ENCODE measurements around the gene KCNT2.

Gene KCNT2

DNA sequence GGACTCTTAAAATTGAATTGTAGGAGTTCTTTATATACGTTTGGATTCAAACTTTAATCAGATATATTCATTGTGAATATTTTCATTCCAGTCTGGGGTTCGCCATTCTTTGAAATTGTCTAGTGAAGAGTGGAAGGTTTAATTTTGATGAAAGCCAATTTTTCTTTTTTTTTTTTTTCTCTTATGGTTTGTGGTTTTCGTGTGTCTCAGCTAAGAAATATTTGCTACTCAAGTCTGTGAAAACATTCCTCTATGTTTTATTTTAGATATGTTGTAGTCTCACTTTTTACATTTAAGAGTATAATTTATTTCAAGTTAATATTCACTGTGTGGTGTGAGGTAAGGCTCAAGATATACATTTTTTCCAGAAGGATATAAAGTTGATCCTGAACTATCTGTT lies 220.5 kb downstream of the KCNT2 start:
- no peak for DNase-seq

DNA sequence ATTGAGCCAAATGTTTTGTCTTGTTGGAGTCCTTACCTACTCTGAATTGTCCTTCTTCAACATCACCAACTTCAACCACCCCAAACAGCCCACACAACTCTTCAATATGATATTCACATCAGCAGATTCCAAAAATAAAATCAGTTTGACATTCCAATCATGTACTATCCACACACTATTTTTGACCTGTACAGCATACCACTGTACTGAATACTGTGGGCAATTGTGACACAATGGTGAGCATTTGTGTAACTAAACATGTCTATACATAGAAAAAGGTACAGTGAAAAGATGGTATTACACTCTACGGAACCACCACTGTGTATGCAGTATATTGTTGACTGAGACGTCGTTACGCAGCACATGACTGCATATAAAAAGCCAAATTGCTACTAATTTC lies 223.1 kb downstream of the KCNT2 start:
- no peak for DNase-seq

- no peak for DNase-seq
Measured at GRCh38 chr1:196382383-196382782, 225.9 kb downstream of the KCNT2 start.

DNA sequence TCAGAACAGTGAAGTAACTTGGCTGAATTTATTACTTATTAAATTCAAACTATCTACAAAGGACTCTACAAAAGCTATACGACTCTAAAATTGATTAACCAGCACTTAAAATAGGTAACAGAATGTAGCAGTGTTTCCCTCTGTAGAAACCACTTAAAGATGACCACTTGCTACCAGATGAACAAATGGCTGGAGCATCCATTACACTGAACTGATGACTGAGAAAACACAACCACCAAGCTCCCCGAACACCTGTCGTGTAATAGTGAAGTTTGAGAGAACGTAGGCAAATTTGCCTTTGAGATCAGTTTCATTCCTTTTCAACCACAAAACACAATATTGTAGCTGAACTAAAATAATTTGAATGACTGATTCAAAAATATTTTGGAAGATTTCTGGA lies 226.7 kb downstream of the KCNT2 start:
- no peak for DNase-seq

DNA sequence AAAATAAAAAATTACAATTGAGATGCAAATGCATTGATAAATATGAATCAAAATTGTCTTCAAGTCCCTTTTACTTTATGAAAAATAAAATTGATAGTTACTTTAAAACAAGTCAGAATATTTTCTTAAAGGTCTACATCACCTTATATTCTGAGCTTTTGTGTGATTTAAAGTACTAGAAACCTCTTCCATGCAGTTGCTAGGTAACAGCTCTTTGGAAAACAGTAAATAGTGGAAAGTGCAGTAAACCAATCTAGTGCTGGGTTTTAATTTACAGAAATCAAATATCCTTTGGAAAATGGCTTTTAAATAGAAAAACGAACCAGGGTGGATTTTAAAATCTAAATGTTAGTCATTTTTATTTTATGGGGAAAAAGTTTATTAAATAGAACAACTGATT lies 227.9 kb downstream of the KCNT2 start:
- DNase-seq, result peak; percentile 11

DNA sequence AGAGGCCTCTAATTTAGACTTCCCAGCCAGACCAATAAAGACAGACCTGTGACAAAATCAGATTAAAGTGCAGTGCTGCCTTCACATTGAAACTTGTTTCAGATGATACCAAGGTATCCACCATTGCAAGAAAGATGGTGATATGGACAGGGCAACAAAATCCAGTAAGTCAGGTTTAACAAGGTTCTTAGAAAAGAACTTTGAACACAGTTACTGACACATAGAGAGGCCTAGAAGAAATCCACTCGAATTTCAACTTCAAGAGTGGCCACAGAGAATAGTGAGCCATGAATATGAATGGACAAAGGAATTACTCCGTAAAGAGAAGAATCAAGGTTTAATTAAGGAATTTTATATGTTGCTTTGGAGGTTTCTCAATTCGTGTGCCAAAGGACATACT lies 230.4 kb downstream of the KCNT2 start:
- no peak for DNase-seq

GRCh38 chr1:196376630-196377328 lies 231.5 kb downstream of the KCNT2 start:
- DNase-seq, result no peak

DNA sequence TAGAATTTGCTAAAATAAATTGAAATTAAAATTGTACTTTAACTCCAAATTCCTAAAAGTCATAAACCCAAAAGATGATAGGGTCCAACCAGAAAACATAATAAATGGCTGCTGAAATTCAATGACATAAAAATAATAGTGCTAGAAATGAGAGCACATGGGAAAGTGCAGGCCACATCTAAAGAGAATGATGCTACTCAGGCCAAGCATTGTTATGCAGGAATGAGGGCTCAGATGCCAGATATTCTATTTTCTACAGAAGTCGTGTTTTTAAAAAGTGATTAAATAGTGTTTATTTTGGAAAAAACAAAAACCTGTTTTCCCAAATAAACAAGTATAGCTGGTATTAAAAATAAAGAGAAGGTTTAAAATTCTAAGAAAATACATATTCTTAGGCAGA lies 234.4 kb downstream of the KCNT2 start:
- DNase-seq, result no peak

GRCh38 chr1:196372896-196373536 lies 235.2 kb downstream of the KCNT2 start:
- DNase-seq, result peak; percentile 12

GRCh38 chr1:196367838-196368237 lies 240.4 kb downstream of the KCNT2 start:
- DNase-seq, result no peak

DNA sequence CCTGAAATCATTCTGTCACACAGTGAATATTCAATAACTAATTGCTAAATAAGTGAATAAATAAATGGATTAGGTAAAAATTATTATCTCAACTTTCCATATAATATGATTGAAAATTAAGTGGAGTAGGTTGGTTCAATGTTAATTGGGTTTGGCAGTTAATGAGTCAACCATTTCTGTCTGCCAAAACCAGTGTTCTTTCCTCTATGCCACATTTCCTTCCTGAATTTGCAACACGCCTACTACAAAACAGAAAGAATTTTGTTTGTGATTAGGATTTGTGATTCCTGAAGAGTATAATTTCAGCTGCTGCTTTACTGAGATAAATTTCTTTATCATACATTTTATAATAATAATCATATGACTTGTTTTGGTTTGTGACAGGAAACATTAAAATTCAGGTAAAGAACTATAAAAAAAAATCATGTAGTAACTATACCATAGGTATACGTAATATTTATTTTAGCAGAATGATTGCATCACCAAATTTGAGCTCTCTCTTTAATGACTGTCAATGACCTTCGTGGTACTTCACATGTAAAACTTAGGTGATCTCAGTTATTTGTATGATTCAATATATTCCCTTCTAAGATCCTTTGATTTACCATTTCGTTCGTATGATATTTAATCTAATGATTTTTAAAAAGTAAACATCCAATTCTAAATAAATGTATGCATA lies 241.3 kb downstream of the KCNT2 start:
- DNase-seq, result no peak

- DNase-seq, result no peak
Measured at GRCh38 chr1:196361112-196361714, 247.0 kb downstream of the KCNT2 start.

DNA sequence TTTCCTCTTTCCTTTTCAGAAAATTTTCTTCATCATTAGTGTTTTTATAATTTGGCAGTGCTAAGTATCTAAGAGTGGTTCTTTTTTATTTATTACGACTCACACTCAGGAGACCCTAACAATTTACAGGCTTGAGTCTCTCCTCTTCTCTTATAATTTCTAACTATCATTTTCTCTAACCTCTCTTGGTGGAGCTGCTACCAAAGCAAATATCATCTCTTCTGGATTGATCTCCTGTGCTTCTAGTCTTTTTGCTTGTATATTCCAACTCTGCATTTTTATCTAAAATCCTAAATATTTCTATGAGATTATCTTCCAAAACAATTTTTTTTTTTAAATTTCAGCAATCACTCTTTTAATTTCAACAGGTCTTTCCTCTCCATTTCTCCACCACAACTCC lies 250.3 kb downstream of the KCNT2 start:
- DNase-seq, result no peak

DNA sequence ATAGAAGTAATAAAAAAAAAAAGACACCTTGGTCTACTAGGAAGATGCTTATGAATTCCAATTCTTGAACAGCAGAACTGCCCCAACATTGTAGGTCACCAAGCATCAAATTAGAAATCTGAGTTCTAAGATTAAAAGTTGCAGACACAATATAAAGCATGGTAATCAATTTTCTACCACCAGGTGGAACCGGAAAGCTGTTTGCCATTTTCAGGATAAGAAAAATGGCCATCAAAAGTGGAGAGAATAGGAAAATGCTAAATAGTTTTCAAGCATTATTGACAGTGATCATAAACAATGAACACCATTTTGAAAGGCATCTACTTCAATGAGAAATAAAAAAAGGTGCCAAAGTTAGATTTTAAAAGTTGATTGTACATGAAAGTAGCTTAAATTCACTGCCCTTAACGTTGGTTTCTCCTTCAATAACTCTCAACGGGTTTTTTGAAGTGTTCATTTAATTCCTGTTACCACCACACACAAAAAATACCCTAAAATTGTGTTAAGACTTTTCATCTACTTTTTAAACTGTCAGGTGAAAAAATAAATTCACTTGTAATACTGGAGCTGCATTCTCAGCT lies 252.9 kb downstream of the KCNT2 start:
- DNase-seq, result peak; percentile 22

DNA sequence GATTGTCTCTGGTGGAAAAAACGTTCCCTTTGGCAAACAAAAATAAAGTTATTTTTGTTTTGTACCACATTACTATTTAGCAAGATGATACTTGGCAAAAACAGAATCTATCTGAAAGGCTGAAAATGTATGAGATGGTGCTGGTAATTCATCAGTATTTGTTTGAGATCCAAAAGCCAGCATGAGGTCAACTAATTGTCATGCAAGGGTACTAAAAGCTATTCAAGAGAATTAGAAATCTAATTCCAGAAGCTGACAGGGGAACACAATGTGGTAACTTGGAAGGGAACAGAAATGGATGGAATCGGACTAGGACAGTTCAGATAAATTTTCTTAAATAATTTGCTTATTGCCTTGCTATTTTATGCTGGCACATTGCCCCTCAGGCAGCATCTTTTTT lies 263.8 kb downstream of the KCNT2 start:
- no peak for DNase-seq

- no peak for DNase-seq
Measured at GRCh38 chr1:196324345-196324744, 283.9 kb downstream of the KCNT2 start.

- no peak for DNase-seq
Measured at GRCh38 chr1:196323869-196324268, 284.4 kb downstream of the KCNT2 start.

DNA sequence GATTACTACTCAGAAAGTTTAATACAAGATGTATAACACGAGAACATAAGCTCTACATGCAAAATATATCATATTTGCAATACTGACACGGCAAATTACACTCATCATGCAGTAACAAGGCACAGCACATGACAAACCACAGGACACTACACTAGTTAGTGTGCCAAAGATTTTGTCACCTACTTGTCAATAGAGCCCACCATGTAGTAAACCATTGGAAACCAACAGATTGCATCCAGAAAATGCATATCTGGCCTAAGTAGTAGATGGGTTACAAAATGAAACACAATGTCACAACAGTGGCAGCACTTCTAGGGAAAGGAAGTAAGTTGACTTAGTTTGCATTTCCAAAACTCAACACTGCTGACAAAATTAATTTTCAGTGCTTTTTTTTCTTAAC lies 288.9 kb downstream of the KCNT2 start:
- DNase-seq, result no peak

- peak; percentile 49 for DNase-seq
Measured at GRCh38 chr1:196317535-196318522, 290.4 kb downstream of the KCNT2 start.

GRCh38 chr1:196312739-196313138 lies 295.5 kb downstream of the KCNT2 start:
- DNase-seq, result no peak

DNA sequence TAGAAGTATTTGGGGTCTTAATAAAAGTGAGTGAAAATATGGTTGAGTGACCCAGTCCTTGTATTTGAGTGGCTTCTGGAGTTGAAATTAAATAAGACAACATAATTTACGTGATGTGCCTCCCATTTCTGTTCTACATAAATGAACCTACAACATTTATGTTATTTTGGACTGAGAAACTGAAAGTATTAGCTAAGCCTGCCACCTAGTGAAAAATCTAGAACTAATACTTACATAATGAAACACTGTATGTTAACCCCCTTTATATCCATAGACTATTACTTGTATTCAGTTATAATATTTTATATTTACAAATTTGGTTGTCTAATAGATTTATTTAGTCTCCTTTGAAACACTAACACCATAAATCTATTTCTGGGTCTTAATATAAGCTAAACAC lies 298.9 kb downstream of the KCNT2 start:
- DNase-seq, result peak; percentile 54

DNA sequence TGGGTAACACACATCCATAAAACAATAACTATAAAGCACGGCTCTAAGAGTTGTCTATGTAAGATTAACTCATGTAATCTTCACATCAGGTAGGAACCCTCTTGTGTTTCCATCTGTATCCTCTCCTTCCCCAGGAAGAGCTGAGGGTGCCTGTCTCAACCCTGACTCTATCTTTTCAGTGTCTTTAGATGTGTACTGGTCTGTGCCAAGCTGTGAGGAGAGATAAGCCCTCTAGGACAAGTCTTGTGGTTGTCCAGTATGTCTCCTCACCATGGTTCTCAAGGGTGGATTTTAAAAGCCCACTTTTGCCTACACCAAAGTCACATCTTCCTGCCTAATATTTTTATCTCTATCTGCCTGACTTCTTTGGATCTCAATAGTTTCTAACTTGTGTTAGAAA lies 300.1 kb downstream of the KCNT2 start:
- DNase-seq, result no peak
